Measurements from ENCODE around the gene PTRH1. TPM values are rescaled to one million over a fixed set of nuclear protein-coding genes. Genes with fewer than 3 reads are reported as not detected.

PTRH1 gene
- total RNA-seq, 2 donors from 2014 or later: 23.6 to 64.9 TPM

DNA sequence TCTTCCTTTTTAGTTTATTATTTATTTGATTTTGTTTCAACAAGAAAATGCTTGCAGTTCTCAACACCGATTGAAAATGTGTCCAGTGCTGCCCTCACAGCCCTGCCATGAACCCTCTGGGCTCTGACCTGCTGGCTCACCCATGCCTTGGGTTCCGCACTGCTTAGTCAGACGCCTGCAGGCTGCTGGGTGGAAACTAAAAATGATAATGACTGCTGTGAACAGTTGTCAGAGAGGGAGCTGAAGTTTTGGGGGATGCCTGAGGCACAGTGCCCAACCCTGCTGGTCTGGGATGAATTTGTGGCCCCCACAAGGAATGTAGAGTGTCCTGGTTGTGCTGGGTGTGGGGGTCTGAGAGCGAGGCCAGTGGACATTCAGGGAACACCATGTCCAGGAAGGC, 30.9 kb downstream of the PTRH1 start:
- TF ChIP-seq, protein P1, sequence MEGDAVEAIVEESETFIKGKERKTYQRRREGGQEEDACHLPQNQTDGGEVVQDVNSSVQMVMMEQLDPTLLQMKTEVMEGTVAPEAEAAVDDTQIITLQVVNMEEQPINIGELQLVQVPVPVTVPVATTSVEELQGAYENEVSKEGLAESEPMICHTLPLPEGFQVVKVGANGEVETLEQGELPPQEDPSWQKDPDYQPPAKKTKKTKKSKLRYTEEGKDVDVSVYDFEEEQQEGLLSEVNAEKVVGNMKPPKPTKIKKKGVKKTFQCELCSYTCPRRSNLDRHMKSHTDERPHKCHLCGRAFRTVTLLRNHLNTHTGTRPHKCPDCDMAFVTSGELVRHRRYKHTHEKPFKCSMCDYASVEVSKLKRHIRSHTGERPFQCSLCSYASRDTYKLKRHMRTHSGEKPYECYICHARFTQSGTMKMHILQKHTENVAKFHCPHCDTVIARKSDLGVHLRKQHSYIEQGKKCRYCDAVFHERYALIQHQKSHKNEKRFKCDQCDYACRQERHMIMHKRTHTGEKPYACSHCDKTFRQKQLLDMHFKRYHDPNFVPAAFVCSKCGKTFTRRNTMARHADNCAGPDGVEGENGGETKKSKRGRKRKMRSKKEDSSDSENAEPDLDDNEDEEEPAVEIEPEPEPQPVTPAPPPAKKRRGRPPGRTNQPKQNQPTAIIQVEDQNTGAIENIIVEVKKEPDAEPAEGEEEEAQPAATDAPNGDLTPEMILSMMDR (IDR thresholded peaks at IDR 0.05): no peak
- no peak for TF ChIP-seq POLR2A (IDR thresholded peaks at IDR 0.05)
- peaks cover 0 to 3% of the 10 kb centered on the region in 2 donors for H3K36me3 ChIP-seq (replicated peaks in 1 of 2; ENCODE audit: insufficient read depth in 1 of 2, low read depth in 2 of 2)
- intact Hi-C loops (cut with DNase I): no loop called here
- ATAC-seq (no peak), DNase-seq (no peak)
- H3K9me3 ChIP-seq: no peaks in the 10 kb centered on the region
- H3K27me3 ChIP-seq: no peaks in the 10 kb centered on the region
- H3K4me1 ChIP-seq: no peaks in the 10 kb centered on the region
- WGBS, 2 donors: 82 to 86% methylated on average over 4 of the region's 4 CpGs
- H3K4me3 ChIP-seq: no peak overlapping the region
- H3K27ac ChIP-seq: no peak overlapping the region

DNA sequence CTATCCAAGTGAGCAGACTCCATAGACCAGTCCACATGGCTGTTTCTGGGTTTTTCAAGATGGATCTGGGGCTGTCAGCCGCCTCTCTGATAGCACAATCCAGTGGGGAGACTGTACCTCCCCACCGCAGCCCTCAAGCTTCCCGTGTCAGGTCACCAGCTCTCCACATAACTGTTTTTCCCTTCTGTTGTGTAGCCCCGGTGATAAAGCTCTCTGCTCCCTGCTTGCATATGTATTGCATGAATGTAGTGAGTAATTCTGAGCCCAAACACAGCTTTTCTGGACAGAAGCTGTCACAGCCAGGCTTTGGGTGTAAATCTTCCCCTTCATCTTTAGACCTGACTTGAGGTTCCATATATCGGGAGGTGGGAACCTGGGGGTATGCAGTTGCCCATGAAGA, 31.7 kb downstream of the PTRH1 start:
- no peaks in the 10 kb centered on the region for H3K4me1 ChIP-seq
- H3K4me3 ChIP-seq: no peak overlapping the region
- TF ChIP-seq, protein P1 (IDR thresholded peaks at IDR 0.05): no peak
- no peak for TF ChIP-seq POLR2A (IDR thresholded peaks at IDR 0.05)
- ATAC-seq (no peak), DNase-seq (no peak)
- intact Hi-C loops (cut with DNase I): no loop called here
- no peaks in the 10 kb centered on the region for H3K9me3 ChIP-seq
- WGBS, 2 donors: 97 to 98% methylated on average over 5 of the region's 5 CpGs
- H3K27ac ChIP-seq: no peak overlapping the region
- H3K27me3 ChIP-seq: no peaks in the 10 kb centered on the region
- H3K36me3 ChIP-seq (replicated peaks in 1 of 2; ENCODE audit: insufficient read depth in 1 of 2, low read depth in 2 of 2): peaks cover 0 to 3% of the 10 kb centered on the region in 2 donors

DNA sequence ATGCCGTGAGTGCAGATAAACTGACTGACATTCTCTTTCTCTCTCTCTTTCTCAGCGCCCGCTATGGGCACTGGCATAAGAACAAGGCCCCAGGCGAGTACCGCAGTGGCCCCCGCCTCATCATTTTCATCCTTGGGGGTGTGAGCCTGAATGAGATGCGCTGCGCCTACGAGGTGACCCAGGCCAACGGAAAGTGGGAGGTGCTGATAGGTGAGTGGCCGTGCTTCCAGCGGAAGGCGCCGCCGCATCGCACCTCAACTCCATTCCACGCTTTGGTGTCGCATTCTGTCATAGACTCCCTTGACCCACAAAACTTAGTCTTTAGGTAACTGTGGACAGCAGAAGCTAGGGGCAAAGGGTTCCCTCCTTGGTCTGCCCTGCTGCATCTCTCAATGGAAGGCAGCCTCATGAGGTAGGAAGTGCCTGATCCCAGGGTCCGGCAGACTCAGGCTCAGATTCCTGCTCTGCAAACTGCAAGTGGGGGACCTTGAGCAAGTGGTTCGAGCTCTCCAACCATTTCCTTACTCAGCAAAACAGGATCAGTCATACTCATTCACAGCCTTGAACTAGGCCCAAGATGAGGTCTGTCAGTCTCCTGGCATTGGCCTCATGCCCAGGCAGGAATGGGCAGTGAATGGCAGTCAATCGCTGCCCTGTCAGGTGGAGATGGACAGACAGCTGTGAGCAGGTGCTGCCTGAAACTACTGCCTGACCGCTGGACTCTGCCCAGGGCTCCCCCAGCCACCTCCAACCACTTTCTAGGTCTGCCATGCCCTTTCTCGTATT, 32.9 kb downstream of the PTRH1 start:
- peaks cover 0 to 5% of the 10 kb centered on the region in 2 donors for H3K36me3 ChIP-seq (replicated peaks in 1 of 2; ENCODE audit: insufficient read depth in 1 of 2, low read depth in 2 of 2)
- intact Hi-C loops (cut with DNase I): no loop called here
- 87 to 89% methylated on average over 21 to 23 of the region's 23 CpGs for WGBS, 2 donors
- H3K27ac ChIP-seq: no peak overlapping the region
- no peaks in the 10 kb centered on the region for H3K9me3 ChIP-seq
- no peak overlapping the region for H3K4me3 ChIP-seq
- TF ChIP-seq, protein P1 (IDR thresholded peaks at IDR 0.05): no peak
- no peak for TF ChIP-seq POLR2A (IDR thresholded peaks at IDR 0.05)
- peak in 3 of 4 donors; percentile 10 to 40 (median 29) for DNase-seq
- peak; percentile 27 for ATAC-seq
- H3K4me1 ChIP-seq: no peaks in the 10 kb centered on the region
- H3K27me3 ChIP-seq: no peaks in the 10 kb centered on the region

DNA sequence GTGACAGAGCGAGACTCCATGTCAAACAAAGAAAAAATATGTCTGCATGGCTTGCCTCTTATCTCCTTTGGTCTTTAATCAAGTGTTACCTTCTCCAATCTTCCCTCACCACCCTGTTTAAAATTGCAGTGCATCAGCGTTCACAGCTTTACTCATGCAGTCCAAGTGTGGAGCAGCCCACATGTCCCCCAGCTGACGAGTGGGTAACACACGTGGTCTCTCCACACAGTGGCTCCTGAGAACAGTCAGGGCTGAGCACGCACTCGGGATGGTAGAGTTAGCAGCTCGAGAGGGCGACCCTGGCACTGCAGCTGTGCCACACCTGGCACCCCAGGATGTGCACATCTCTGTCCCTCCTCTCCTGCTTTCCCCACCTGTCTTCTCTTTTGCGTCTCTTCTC, 34.6 kb downstream of the PTRH1 start:
- 90 to 93% methylated on average over 7 to 9 of the region's 9 CpGs for WGBS, 2 donors
- intact Hi-C loops (cut with DNase I): no loop called here
- no peaks in the 10 kb centered on the region for H3K27me3 ChIP-seq
- no peak for TF ChIP-seq POLR2A (IDR thresholded peaks at IDR 0.05)
- TF ChIP-seq, protein P1 (IDR thresholded peaks at IDR 0.05): no peak
- H3K9me3 ChIP-seq: no peaks in the 10 kb centered on the region
- H3K4me1 ChIP-seq: no peaks in the 10 kb centered on the region
- H3K4me3 ChIP-seq: no peak overlapping the region
- H3K27ac ChIP-seq: no peak overlapping the region
- ATAC-seq (no peak), DNase-seq (no peak)
- peaks cover 0 to 7% of the 10 kb centered on the region in 2 donors for H3K36me3 ChIP-seq (replicated peaks in 1 of 2; ENCODE audit: insufficient read depth in 1 of 2, low read depth in 2 of 2)

DNA sequence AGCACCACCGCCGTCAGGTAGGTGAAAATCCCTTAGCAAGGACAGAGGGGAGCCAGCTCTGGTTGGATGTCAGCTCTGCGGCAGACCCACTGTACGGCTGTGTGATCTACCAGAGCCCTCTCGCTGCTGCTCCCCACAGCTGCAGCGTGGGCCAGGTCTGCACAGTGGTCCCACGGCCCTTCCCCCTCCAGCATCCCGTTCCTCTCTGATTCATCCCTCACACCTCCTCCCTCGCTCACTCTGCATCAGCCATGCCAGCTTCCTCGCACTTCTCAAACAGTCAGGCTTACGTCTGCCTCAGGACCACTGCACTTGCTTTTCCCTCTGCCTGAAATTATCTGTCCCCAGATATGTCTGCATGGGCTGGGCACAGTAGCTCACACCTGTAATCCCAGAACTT, 35.2 kb downstream of the PTRH1 start:
- DNase-seq (no peak), ATAC-seq (no peak)
- H3K4me3 ChIP-seq: no peak overlapping the region
- no peaks in the 10 kb centered on the region for H3K4me1 ChIP-seq
- WGBS, 2 donors: 93 to 95% methylated on average over 10 to 11 of the region's 11 CpGs
- no peaks in the 10 kb centered on the region for H3K27me3 ChIP-seq
- no peak overlapping the region for H3K27ac ChIP-seq
- TF ChIP-seq POLR2A (IDR thresholded peaks at IDR 0.05): no peak
- TF ChIP-seq, protein P1 (IDR thresholded peaks at IDR 0.05): no peak
- H3K9me3 ChIP-seq: no peaks in the 10 kb centered on the region
- intact Hi-C loops (cut with DNase I): no loop called here
- H3K36me3 ChIP-seq (replicated peaks in 1 of 2; ENCODE audit: insufficient read depth in 1 of 2, low read depth in 2 of 2): peaks cover 0 to 7% of the 10 kb centered on the region in 2 donors

Data from body of pancreas (tissue), 4 donors.